Rectal smooth muscle tissue (tissue), 1 donor: ENCODE results near the gene KRT2.
"Not testable (repeated sequence)": the region's sequence is repeated elsewhere in the genome, so short reads cannot be mapped to it uniquely, and the experiment has no call there.

Experiments used
- H3K27ac ChIP-seq: one replicate; pipeline ENCODE4 v1.7.0; 2013; ENCODE audit warnings: low read depth, low read length, inconsistent platforms
- H3K27me3 ChIP-seq: one replicate; pipeline ENCODE4 v1.7.0; 2013; ENCODE audit warnings: low read length; ENCODE audit not compliant: control insufficient read depth, insufficient read depth
- H3K36me3 ChIP-seq: one replicate; pipeline ENCODE4 v1.7.0; 2013; ENCODE audit warnings: low read length; ENCODE audit not compliant: control insufficient read depth, insufficient read depth
- H3K4me1 ChIP-seq: one replicate; pipeline ENCODE4 v1.7.0; 2013; ENCODE audit warnings: low read length; ENCODE audit not compliant: control insufficient read depth, insufficient read depth
- H3K4me3 ChIP-seq: one replicate; pipeline ENCODE4 v1.7.0; 2013; ENCODE audit warnings: low read length
- H3K9ac ChIP-seq: one replicate; pipeline ENCODE4 v1.7.0; 2013; ENCODE audit warnings: low read length

The KRT2 gene

DNA sequence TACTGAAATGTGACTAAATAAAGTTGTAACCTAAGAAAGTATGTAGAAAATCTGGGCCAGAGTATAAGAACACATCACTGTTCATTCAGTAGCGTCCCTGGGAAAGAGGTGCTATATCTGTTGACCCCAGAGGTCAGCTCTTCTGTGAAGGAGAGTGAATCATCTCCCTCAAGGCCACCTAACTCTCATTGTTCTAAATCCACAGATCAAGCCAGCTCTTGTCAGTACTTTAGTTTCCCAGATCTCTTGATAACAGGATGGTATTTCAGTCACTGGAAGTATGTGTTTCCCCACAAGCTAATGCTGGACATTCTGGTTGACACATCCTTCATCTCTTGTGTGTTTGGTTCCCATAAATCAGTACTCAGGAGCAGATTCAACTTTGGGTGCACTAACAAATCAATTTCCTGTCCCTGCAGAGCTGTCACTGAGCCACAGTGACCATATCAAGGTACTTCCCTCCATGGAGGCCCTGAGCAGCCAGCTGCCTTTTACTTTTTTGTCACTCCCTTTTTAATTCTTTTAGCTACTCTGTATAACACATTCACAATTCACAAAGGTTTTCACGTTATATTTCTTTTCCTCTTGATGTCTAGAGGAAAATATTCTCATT lies 20.4 kb upstream of the KRT2 start:
- peaks cover 7% of the 10 kb centered on the region for H3K4me1 ChIP-seq
- H3K4me3 ChIP-seq = no peak overlapping the region
- H3K27me3 ChIP-seq = no peaks in the 10 kb centered on the region
- H3K27ac ChIP-seq = no peak overlapping the region
- no peak overlapping the region for H3K9ac ChIP-seq
- H3K36me3 ChIP-seq = no peaks in the 10 kb centered on the region

DNA sequence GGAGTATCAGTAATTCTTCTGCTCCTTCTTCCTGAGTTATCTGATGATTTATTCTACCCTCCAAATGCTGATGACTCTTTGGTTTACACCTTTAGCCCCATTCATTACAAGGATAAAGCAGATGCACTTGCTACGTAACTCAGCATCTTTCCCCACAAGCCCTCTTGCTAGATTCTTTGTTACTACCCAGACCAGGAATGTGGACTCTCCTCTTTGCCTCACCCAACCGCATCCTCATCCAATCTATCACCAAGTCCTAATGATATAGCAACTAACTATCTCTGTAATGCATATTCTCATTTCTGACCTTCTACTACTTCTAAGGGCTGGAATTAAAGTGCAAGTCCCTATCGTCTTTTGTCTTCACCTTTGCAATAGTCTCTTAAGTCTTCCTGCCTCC lies 18.9 kb upstream of the KRT2 start:
- Histone ChIP-seq H3K4me3 (no peak overlapping the region), H3K36me3 (no peaks in the 10 kb centered on the region), H3K9ac (no peak overlapping the region), H3K27ac (no peak overlapping the region), H3K4me1 (peaks cover 7% of the 10 kb centered on the region), H3K27me3 (no peaks in the 10 kb centered on the region)

DNA sequence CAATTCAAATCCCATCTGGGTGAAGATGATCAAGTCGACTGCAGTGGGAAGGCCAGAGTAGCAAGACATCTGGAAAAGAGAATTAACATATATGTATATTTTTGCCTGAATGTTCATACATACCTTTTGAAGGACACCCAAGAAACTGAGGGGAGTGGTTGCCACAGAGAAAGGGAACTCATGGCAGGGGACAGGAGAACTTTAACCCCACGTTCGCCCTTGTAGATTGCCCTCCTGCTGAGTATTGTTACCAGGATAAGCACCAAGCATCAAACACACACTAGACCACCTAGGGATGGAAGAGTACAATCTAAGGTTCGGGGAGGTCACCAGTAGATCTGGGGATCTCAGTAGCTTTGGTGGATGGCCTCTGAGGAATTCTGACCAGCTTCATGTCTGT lies 18.5 kb upstream of the KRT2 start:
- Histone ChIP-seq H3K27ac (no peak overlapping the region), H3K36me3 (no peaks in the 10 kb centered on the region), H3K27me3 (no peaks in the 10 kb centered on the region), H3K4me3 (no peak overlapping the region), H3K9ac (no peak overlapping the region), H3K4me1 (peaks cover 7% of the 10 kb centered on the region)

DNA sequence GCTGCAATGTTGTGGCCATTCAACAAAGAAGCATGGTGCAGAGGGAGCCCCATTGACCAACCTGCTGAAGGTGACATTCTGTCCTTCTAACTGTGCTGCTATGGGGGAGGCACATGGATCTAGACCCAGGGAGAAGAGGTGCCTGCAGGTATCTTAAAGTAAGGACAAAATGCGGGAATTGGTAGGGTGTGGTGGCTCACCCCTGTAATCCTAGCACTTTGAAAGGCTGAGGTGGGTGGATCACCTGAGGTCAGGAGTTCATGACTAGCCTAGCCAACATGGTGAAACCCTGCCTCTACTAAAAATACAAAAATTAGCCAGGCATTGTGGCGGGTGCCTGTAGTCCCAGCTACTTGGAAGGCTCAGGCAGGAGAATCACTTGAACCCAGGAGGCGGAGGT lies 17.9 kb upstream of the KRT2 start:
- not testable (repeated sequence) for H3K27ac ChIP-seq, H3K4me1 ChIP-seq, H3K4me3 ChIP-seq, H3K27me3 ChIP-seq, H3K36me3 ChIP-seq, H3K9ac ChIP-seq

DNA sequence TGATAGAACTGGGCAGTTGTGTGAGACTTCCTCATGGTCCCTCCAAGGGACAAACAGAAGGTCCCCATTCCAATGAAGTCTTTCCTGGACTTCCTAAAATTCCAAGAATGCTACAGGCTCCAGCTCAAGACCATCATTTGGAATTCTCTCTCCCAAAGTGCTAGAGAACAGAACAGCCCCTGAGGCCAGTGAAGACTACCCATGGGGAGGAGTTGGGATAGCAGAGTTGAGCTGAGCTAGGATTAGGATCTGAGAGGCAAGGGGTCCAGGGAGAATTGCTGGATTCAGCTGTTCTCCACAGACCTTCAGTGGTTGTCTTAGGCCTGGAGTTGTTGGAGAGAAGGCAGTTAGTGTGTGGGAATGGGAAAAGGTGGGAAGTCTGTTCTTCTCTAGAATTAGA lies 17.4 kb upstream of the KRT2 start:
- Histone ChIP-seq H3K36me3 (no peaks in the 10 kb centered on the region), H3K4me1 (peaks cover 7% of the 10 kb centered on the region), H3K27ac (no peak overlapping the region), H3K27me3 (no peaks in the 10 kb centered on the region), H3K4me3 (no peak overlapping the region), H3K9ac (no peak overlapping the region)

DNA sequence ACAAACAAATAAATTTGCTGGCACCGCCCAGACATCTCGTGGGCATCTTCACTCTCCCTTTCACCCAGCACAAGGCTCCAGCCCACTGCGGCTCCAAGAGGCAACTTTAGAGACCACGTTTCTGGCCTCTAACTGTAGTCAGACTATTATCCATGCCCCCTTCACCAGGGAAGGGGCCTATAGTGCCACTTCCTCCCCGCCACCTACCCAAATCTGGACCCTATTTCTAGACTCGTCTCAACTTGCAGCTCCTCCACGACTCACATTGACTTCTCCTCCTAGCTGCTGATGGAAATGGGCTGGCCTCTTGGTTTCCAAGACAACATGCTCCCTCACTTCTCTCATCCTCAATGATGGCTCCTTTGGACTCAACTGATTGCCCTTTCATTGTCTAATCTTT lies 15.9 kb upstream of the KRT2 start:
- Histone ChIP-seq H3K4me3 (no peak overlapping the region), H3K27ac (no peak overlapping the region), H3K4me1 (peaks cover under 1% of the 10 kb centered on the region), H3K27me3 (no peaks in the 10 kb centered on the region), H3K9ac (no peak overlapping the region), H3K36me3 (no peaks in the 10 kb centered on the region)

DNA sequence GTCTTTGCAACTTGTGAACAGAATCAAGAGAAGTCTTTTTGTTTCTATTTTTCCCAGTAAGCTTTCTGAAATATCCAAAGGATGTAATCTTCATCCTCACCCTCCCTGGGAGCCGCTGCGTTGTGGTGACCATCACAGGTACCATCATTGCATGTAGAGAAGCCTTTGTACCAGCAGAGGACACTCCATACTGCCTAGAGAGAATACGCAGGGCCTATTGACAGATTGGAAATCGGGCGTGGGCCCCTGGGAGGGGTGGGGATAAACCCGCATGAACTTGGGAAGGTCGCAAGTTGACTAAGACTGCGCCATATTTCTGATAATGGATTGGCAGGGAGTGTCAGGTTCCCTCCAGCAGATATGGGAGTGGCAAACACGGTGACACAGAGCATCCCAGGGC lies 15.5 kb upstream of the KRT2 start:
- Histone ChIP-seq H3K4me3 (no peak overlapping the region), H3K27me3 (no peaks in the 10 kb centered on the region), H3K4me1 (no peaks in the 10 kb centered on the region), H3K27ac (no peak overlapping the region), H3K36me3 (no peaks in the 10 kb centered on the region), H3K9ac (no peak overlapping the region)

DNA sequence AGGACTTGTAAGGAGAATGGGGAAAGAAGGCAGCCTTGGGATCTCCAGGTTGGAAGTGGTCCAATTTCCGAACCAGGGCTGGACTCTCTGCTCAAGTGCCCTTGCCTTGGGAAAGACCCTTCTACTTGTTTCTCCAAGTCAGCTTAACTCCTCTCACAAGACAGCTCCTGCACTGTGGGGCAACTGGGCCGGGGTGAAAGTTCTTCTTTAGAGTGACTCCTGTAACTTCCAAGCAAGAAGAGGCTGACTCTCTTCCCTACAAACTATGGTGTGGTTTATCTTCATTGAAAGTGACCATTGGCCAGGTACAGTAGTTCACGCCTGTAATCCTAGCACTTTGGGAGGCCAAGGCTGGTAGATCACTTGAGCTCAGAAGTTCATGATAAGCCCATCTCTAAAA lies 14.5 kb upstream of the KRT2 start:
- H3K27me3 ChIP-seq = no peaks in the 10 kb centered on the region
- H3K9ac ChIP-seq = no peak overlapping the region
- H3K36me3 ChIP-seq = no peaks in the 10 kb centered on the region
- H3K4me3 ChIP-seq = no peak overlapping the region
- no peaks in the 10 kb centered on the region for H3K4me1 ChIP-seq
- no peak overlapping the region for H3K27ac ChIP-seq

DNA sequence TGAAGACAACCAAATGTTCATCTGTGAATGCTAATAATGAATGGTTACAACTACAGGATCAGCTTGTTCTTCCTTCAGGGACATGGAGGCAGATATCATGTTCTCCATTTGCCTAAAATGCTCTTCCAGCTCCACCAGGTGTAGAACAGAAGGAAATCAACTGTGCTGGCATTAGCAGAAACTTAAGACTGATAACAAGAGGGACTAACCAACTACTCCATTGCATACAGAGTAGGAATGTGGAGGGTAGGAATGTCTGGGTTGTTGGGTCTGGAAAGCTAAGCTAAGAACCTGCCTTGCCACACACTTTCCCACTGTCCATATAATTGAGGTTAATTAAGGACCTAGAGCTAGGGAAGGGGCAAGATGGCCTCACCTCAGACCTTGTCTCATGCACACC lies 11.4 kb upstream of the KRT2 start:
- Histone ChIP-seq H3K4me1 (no peaks in the 10 kb centered on the region), H3K27me3 (no peaks in the 10 kb centered on the region)

DNA sequence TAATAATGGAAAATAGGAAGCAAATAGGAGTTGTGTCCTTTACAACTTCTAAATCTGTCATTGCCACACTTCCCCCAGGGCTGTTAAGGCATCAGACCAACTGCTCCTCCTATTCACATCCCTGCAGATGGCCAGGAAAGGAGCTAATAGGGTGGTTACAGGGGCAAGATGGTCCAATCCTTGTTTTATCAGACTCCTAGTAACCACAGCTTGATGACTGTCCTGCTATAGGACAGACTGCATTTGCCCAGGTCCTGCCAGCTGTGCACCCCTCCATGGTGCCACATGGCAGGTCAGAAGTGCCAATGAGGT lies 10.9 kb upstream of the KRT2 start:
- H3K27me3 ChIP-seq = no peaks in the 10 kb centered on the region
- no peaks in the 10 kb centered on the region for H3K4me1 ChIP-seq
- no peak overlapping the region for H3K9ac ChIP-seq
- no peaks in the 10 kb centered on the region for H3K36me3 ChIP-seq
- H3K4me3 ChIP-seq = no peak overlapping the region
- H3K27ac ChIP-seq = no peak overlapping the region

More for the DNA sequence above, 11.4 kb upstream of the KRT2 start:
- H3K36me3 ChIP-seq = no peaks in the 10 kb centered on the region
- no peak overlapping the region for H3K9ac ChIP-seq
- no peak overlapping the region for H3K4me3 ChIP-seq
- H3K27ac ChIP-seq = no peak overlapping the region

DNA sequence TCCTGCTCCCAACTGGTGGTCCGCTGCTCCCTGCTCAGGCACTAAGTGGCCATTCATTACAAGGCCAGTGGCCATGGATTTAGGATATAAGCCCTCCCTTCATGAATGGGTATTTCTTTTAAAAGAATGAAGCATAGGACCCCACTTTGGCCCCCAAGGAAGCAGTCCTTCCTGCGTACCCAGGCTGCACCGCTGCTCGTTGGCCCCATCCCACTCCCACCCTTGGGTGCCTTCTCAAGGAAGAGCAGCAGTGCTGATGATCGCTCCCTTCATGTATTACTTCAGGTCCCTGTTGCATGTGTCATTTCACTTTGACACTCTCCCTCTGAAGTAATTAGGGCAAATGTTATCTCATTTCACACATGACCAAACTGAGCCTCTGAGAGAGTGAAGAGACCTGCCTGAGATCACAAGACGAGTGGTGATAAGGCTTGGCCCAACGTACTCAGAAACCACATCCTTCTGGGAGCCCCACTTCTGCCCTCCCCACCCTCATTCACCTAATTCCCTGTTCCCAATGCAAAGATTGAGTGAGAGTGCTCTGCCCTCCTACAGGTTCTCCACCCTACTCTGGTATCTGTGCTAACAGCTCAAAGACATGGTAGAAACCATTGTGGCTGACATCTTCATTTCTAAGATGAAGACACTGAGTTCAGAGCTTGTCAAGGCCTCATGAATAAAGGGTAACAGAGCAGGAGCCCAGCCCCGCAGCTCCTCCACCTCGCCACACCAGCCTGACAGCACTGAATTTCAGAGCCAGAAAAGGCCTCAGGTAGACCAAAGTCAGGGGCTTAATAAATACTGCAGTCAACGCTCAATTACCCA lies 10.3 kb upstream of the KRT2 start:
- H3K27me3 ChIP-seq = no peaks in the 10 kb centered on the region
- no peak overlapping the region for H3K9ac ChIP-seq
- H3K36me3 ChIP-seq = no peaks in the 10 kb centered on the region
- no peaks in the 10 kb centered on the region for H3K4me1 ChIP-seq
- H3K27ac ChIP-seq = no peak overlapping the region
- H3K4me3 ChIP-seq = no peak overlapping the region

DNA sequence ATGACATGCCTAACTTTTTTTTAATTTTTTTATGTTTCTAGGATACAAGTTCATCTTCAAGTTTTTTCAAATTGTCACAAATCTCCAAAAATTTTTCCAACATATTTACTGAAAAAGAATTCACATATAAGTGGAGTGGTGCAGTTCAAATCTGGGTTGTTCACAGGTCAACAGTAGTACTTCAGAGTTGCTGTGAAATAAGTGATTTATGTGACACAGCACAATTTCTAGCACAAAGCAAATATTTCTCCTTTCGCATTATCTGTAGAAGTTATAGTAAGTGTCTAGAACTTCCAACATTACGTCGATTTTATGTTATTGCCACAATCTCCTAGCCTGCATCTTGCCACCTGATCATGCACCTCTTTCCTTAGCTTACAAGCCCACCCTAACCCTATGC lies 9.7 kb upstream of the KRT2 start:
- no peaks in the 10 kb centered on the region for H3K4me1 ChIP-seq
- no peak overlapping the region for H3K27ac ChIP-seq

DNA sequence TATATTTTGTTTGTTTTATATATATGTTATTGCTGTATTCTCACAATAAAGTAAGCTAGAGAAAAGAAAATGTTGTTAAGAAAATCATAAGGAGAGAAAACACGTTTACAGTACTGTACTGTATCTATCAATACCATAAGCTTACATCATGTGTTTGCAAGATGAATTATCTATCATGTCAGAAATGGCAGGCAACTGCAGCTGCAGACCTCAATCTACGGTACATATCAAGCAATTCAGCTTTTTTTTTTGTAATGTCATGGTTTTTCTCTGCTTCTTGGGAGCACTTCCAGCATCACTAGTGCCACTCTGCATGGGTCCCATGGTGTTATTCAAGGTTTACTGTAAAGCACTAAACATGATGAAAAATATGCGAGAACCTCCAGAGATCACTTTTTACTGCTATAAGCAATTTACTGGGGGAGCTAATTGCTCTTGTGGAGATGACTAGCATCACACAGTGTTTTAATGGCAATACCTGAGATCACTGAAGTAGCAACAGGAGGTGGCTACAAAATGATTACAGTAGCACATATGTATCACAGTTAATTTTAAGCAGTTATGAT lies 9.0 kb upstream of the KRT2 start:
- no peak overlapping the region for H3K4me3 ChIP-seq
- no peaks in the 10 kb centered on the region for H3K27me3 ChIP-seq
- H3K9ac ChIP-seq = no peak overlapping the region
- H3K27ac ChIP-seq = no peak overlapping the region
- H3K36me3 ChIP-seq = no peaks in the 10 kb centered on the region
- no peaks in the 10 kb centered on the region for H3K4me1 ChIP-seq

More for the DNA sequence above, 9.7 kb upstream of the KRT2 start:
- H3K36me3 ChIP-seq = no peaks in the 10 kb centered on the region
- H3K4me3 ChIP-seq = no peak overlapping the region
- H3K9ac ChIP-seq = no peak overlapping the region
- no peaks in the 10 kb centered on the region for H3K27me3 ChIP-seq
